NCI-H2107 treated with DMSO at 0.1 percent for 48 hours (cell line): ENCODE measurements around the gene SLC35F6.
A peak's percentile ranks its signal among the peaks of the same experiment; 100 is the strongest.
"Not testable (repeated sequence)": the region's sequence is repeated elsewhere in the genome, so short reads cannot be mapped to it uniquely, and the experiment has no call there.

Experiments
- DNase-seq: peaks from one replicate; lab custom pipeline; 2025; ENCODE audit not compliant: unreplicated experiment; lab: John Stamatoyannopoulos, UW

SLC35F6 gene

DNA sequence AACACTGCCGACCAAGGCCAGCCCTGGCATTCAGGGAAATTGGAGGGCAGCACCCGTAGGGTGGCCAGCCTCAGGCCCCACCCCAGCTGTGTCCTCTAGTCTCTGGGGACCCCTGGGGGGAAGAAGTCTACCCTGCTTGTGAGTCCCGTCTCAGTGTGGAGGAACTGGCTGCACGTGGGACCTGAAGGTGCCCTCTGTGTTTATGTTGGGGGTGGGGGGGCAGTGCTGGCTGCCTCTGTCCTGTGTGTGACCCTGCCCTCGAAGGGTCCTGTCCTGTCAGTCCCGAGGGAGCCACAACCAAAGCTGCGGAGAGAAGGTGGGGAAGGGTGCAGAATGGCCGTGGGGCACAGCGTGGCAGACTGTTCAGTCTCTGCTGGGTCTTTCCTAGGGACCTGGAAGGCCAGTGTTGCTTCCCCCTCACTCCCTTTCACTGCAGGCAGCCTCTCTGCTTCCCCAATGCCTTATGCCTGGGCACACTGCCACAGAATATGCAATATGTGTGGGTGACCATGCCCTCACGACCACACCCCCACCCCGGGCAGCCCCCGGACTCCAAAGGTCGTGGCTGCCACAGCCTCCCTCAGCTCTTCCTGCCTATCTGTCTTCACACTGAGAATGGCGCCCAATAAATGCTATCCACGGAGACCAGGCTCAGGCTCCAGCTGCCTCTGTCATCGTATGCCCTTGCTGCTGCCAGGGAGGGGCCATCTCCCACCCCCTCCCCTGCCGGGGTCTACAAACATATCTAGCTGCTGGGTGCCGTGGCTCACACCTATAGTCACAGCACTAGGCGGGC, 33.3 kb upstream of the SLC35F6 start:
- no peak for DNase-seq

- DNase-seq: no peak
These were observed 32.4 kb upstream of the SLC35F6 start for GRCh38 chr2:26731714-26732113.

GRCh38 chr2:26732446-26732845, 31.6 kb upstream of the SLC35F6 start:
- no peak for DNase-seq

DNA sequence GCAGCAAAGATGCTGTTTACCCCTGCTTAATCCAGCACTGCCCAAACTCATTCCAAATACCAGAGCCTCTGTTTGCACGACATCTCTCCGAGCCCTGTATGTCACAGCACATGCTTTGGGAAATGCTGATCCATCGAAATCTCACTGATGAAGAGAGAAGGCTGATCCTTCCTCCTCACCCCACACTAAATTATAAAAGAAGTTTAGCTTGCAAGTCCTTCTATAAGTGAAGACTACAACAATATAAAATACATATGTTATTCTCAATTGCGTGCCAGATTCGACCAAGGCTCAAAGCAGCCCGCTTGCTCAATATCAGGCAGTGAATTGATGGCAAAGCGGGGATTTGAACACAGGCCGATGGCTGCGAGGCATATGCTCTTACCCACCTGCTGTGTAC, 30.7 kb upstream of the SLC35F6 start:
- DNase-seq: no peak

- DNase-seq: no peak
These were observed 29.0 kb upstream of the SLC35F6 start for GRCh38 chr2:26735097-26735496.

DNA sequence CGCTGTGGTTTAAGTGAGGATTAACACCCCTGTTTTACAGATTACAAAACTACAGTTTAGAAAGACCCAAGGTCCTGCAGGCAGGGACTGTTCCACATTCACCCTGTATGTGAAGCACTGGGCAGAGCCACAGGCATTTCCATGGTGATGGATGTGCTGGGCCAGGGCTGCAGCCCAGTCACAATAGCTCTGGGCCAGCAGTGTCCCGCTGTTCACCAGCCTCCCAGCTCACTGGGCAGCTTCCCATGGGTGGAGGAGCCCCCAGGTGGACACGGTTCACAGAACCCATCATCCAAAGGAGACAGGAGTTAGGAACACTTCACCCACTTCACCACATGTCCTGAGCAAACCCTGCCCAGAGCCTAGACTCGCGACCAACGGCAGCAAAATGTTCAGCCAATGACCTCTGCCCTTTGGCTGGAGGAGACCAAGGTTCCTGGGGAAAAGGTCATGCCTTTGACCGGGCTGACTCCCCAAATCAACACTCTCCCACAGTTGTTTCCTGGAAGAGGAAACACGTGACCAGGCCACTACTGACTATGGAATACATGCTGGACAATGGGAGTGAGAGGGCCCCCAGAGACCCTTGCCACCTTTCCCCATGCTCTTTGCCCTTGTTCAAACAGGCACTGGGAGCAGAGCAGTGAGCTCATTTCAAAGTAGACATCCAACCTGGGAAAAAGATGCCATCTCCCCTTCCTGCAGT, 28.0 kb upstream of the SLC35F6 start:
- no peak for DNase-seq

- DNase-seq: no peak
These were observed 26.9 kb upstream of the SLC35F6 start for GRCh38 chr2:26737221-26737620.

- DNase-seq: no peak
These were observed 25.6 kb upstream of the SLC35F6 start for GRCh38 chr2:26738481-26738880.

DNA sequence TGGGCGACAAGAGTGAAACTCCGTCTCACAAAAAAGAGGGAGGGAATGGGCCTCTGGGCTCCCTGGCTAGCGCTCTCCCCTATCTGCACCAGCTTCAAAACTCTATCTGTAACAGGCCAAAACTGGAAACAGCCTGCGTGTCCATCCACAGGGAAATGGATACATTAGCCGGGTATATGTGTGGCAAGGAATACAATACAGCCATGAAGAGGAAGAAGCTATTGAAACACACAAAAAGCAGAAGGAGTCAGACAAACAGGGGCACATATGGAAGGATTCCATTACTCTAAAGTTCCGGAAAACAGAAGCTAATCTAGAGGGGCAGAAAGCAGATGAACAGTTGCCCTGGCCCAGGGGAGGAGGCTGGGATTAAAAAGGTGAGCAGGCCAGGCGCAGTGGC, 24.6 kb upstream of the SLC35F6 start:
- no peak for DNase-seq

DNA sequence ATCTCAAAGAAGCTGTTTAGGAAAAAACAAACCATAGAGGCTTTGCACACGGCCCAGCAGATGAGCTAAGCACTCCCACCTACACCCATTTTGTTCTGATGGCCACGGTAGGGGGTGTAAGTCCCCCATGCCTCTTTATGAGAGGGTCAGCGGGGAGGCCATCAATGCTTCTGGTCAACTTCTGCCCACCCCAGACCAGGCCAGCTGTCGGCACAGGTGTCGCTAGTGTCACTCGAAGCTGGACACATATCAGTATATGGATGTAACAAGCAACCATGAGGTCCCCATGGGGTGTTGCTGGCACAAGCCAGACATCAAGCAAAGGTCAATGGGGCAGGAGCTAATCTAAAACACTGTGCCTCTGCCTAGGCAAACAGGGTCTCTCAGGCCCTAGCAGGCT, 23.7 kb upstream of the SLC35F6 start:
- no peak for DNase-seq

- no peak for DNase-seq
These were observed 23.2 kb upstream of the SLC35F6 start for GRCh38 chr2:26740890-26741302.

DNA sequence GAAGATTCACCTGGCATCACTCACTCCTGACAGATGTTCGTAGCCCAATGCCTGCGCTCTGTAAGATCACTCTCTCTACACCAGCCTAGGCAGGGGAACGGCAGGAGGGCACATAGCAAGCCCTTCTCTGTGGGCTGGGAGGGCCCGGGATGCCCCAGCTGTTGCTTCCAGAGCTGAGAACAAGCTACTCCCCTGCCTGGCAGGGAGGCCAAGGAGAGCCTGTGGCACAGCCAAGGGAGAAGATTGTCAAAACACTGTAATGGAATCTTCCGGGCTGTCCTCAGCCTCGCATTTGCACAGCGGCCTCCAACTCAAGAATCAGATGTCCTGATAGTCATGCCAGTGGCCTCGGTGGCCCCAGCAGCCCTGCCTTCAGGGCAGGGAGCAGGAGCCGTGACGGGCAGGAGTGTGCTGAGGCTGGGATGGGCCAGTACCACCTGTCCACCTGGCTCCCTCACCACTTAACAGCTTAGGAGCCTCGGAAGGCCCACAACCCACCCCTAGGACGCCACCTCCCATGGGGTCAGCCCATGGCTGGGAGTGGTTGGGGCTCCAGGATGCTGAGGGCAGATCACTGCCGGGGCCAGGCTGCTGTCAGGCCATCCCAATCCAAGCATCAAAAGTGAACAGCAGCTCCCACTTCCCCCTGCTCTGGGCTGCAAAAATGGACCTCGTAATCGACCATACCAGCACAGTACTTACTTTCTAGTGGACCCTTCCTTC, 21.9 kb upstream of the SLC35F6 start:
- no peak for DNase-seq

GRCh38 chr2:26743852-26744251, 20.2 kb upstream of the SLC35F6 start:
- no peak for DNase-seq

- no peak for DNase-seq
These were observed 19.1 kb upstream of the SLC35F6 start for GRCh38 chr2:26744953-26745352.

- DNase-seq: peak; percentile 44
These were observed 18.3 kb upstream of the SLC35F6 start for GRCh38 chr2:26745609-26746327.

DNA sequence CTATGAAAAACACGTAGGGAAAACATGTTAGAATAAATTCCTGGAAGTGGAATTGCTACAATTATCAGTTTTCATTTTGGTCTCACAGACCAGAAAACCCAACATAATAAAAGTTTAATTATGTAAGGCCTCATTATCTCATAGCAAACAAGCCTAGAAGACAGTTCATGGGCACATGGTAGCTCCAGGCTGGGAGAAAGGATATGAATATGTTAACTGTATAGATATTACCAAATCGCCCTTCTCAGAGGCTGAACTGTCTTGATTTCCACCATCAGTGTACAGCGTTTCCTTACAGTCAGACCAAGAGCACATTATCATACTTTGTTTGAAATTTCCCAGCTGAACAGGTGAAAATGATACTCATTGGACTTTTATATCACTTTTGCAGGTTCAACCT, 17.1 kb upstream of the SLC35F6 start:
- DNase-seq: no peak

GRCh38 chr2:26749787-26750420, 14.2 kb upstream of the SLC35F6 start:
- DNase-seq: not testable (repeated sequence)

DNA sequence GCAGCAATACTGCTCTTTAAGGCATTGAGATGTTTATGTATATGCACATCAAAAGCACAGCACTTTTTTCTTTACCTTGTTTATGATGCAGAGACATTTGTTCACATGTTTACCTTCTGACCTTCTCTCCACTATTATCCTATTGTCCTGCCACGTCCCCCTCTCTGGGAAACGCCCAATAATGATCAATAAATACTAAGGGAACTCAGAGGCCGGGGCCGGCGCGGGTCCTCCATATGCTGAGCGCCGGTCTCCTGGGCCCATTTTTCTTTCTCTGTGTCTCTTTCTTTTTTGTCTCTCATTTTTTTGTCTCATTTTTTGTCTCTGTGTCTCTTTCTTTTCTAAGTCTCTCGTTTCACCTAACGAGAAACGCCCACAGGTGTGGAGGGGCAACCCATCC, 13.6 kb upstream of the SLC35F6 start:
- not testable (repeated sequence) for DNase-seq

DNA sequence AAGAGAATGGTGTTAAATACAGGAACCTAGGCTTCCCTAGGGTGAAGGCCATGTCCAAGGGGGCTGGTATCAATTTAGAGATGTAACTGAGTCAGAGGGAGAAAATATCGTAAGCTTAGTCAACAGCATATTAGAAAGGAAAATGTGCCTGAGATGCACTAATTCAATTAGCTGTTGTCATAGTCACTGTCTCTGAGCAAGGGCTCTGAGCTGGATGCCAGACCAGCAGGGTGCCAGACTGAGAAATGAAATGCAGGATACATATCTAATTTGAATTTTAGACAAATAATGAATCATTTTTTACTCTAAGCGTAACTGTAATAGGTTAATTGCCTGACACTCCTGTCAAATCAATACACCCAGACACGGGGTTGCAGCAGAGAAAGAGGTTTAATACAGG, 11.4 kb upstream of the SLC35F6 start:
- no peak for DNase-seq

DNA sequence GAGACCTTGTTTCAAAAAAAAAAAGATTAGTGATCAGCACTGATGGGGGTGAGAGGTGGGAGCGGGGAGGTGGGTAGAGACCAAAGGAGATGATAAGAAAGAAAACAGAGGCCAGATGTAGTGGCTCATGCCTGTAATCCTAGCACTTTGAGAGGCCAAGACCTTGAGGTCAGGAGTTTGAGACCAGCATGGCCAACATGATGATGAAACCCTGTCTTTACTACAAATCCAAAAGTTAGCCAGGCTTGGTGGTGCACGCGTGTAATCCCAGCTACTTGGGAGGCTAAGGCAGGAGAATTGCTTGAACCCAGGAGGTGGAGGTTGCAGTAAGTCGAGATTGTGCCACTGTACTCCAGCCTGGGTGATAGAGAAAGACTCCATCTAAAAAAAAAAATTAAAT, 9.5 kb upstream of the SLC35F6 start:
- no peak for DNase-seq
